RWPE2 (cell line): ENCODE results near the gene BCL2L1.

ENCODE experiments used
- ATAC-seq: fragments of 200-7000 bp; cut with Tn5 transposase; 3 replicates; pipeline ENCODE4 v1.9.1; 2021; ENCODE audit warnings: low read depth
- DNase-seq: peaks from one replicate; pipeline ENCODE4 v3.0.0-alpha.2; 2020; ENCODE audit warnings: low spot score
- H3K27ac ChIP-seq: fragments of 450-650 bp; 2 replicates; pipeline ENCODE4 v1.5.1; 2017; ENCODE audit warnings: mild to moderate bottlenecking; ENCODE audit not compliant: poor library complexity, severe bottlenecking
- H3K27me3 ChIP-seq: fragments of 250-450 bp; sonication (Bioruptor Pico); 2 replicates; pipeline ENCODE4 v1.5.1; 2021; ENCODE audit warnings: mild to moderate bottlenecking, moderate library complexity; ENCODE audit not compliant: insufficient read depth, poor library complexity, severe bottlenecking
- H3K36me3 ChIP-seq: fragments of 250-450 bp; sonication (Bioruptor Pico); 2 replicates; pipeline ENCODE4 v1.5.1; 2020; ENCODE audit warnings: low read depth, mild to moderate bottlenecking, moderate library complexity
- H3K4me1 ChIP-seq: fragments of 250-450 bp; sonication (Bioruptor Pico); 2 replicates; pipeline ENCODE4 v1.5.1; 2021; ENCODE audit warnings: mild to moderate bottlenecking, moderate library complexity; ENCODE audit not compliant: insufficient read depth, poor library complexity, severe bottlenecking
- H3K4me3 ChIP-seq: fragments of 250-450 bp; sonication (Bioruptor Pico); 2 replicates; pipeline ENCODE4 v1.5.1; 2021; ENCODE audit warnings: mild to moderate bottlenecking, moderate library complexity; ENCODE audit not compliant: severe bottlenecking
- H3K9me3 ChIP-seq: fragments of 250-450 bp; sonication (Bioruptor Pico); 2 replicates; pipeline ENCODE4 v1.5.1; 2021; ENCODE audit warnings: mild to moderate bottlenecking, moderate library complexity; ENCODE audit not compliant: severe bottlenecking
- TF ChIP-seq, protein P1 (sequence below): fragments of 450-650 bp; IDR thresholded peaks from one replicate; pipeline ENCODE4 v1.5.1; 2017; ENCODE audit warnings: mild to moderate bottlenecking, moderate library complexity; ENCODE audit not compliant: poor library complexity, severe bottlenecking

Gene BCL2L1

DNA sequence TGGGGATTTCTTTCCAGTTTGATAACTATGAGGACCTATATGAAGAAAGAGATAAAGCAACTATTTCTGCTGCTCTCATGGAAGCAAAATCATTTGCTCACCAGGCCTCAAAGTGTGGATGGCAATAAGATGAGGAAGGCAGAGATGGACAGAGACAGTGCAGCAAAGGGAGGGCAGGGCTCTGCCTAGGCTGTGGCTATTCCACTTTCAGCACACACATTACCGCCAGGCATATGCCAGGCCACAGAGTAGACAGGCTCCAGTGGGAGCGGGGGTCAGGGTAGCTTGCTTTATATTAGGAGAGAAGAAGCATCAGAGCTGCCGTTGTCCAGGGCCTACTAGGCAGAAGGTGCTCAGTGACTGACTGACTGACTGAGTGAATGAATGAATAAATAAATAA, 40.9 kb downstream of the BCL2L1 start:
- H3K27me3 ChIP-seq: no peaks in the 10 kb centered on the region
- H3K9me3 ChIP-seq: no peaks in the 10 kb centered on the region
- H3K4me1 ChIP-seq: peaks cover 49% of the 10 kb centered on the region
- TF ChIP-seq, protein P1, sequence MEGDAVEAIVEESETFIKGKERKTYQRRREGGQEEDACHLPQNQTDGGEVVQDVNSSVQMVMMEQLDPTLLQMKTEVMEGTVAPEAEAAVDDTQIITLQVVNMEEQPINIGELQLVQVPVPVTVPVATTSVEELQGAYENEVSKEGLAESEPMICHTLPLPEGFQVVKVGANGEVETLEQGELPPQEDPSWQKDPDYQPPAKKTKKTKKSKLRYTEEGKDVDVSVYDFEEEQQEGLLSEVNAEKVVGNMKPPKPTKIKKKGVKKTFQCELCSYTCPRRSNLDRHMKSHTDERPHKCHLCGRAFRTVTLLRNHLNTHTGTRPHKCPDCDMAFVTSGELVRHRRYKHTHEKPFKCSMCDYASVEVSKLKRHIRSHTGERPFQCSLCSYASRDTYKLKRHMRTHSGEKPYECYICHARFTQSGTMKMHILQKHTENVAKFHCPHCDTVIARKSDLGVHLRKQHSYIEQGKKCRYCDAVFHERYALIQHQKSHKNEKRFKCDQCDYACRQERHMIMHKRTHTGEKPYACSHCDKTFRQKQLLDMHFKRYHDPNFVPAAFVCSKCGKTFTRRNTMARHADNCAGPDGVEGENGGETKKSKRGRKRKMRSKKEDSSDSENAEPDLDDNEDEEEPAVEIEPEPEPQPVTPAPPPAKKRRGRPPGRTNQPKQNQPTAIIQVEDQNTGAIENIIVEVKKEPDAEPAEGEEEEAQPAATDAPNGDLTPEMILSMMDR: no peak
- H3K36me3 ChIP-seq: peaks cover 100% of the 10 kb centered on the region
- H3K27ac ChIP-seq: peak overlapping the region; percentile 66
- DNase-seq: no peak
- no peak for ATAC-seq
- H3K4me3 ChIP-seq: no peak overlapping the region

DNA sequence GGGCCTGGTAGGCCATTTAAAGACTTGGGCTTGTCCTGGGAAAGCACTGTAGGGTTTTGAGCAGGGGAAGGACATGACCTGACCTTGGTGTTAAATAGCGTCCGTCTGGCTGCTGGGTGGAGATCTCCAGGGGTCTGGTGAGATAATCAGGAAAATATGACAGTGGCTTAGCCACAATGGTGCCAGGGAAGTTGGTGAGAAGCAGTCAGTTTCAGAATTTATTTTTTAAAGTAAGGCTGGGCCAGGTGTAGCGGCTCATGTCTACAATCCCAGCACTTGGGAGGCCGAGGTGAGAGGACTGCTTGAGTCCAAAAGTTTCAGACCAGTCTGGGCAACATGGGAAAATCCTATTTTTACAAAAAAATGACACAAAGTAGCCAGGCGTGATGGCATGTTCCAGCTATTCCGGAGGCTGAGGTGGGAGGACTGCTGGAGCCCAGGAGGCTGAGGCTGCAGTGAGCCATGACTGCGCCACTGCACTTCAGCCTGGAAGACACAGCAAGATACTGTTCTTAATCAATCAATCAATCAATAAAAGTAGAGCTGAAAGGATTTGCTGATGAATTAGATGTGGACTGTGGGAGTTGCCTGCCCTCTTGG, 41.4 kb downstream of the BCL2L1 start:
- H3K4me1 ChIP-seq: peaks cover 54% of the 10 kb centered on the region
- H3K27me3 ChIP-seq: no peaks in the 10 kb centered on the region

DNA sequence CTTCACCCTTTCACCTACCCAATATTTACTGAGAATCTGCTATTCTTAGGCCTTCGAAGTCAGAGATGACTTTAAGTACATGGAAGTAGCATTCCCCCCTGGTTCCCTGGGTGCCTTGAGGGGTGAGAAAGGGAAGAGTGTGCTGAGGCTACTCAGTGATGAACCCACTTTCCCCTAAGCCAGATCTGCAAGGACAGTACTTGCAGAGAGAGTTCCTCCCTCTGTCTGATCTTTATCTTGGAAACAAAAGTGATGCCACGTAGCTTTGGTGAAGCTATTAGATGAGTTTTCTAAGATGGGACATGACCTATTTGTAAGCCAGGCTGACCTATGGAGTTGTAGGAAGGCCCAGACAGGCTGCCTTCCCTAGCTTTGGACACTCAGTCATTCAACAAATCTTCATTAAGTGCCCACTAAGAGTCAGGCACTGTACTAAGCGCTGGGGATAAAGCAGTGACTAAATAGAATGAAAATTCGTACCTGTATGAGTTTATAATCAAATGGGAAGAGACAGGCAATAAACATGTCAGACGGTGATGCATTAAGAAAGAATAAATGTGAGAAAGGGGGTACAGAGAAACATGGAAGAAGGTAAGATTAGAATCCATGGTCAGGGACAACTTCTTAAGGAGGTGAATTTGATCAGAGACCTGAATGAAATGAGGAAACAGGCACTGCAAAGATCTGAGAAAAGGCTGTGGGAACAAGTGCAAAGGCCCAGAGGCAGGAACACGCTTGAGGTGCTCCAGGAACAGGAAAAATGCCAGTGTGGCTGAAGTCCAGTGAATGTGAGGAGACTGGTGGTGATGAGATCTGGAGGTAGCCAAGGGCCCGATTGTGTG, 42.2 kb downstream of the BCL2L1 start:
- Histone ChIP-seq H3K4me3 (no peak overlapping the region), H3K27ac (peak overlapping the region; percentile 66), H3K36me3 (peaks cover 100% of the 10 kb centered on the region), H3K9me3 (no peaks in the 10 kb centered on the region), H3K4me1 (peaks cover 62% of the 10 kb centered on the region), H3K27me3 (no peaks in the 10 kb centered on the region)
- TF ChIP-seq, protein P1: no peak
- DNase-seq (no peak), ATAC-seq (no peak)

More for the DNA sequence above, 41.4 kb downstream of the BCL2L1 start:
- H3K27ac ChIP-seq: peak overlapping the region; percentile 66
- H3K36me3 ChIP-seq: peaks cover 100% of the 10 kb centered on the region
- ATAC-seq (no peak), DNase-seq (no peak)
- H3K4me3 ChIP-seq: no peak overlapping the region
- TF ChIP-seq, protein P1: no peak
- H3K9me3 ChIP-seq: no peaks in the 10 kb centered on the region

DNA sequence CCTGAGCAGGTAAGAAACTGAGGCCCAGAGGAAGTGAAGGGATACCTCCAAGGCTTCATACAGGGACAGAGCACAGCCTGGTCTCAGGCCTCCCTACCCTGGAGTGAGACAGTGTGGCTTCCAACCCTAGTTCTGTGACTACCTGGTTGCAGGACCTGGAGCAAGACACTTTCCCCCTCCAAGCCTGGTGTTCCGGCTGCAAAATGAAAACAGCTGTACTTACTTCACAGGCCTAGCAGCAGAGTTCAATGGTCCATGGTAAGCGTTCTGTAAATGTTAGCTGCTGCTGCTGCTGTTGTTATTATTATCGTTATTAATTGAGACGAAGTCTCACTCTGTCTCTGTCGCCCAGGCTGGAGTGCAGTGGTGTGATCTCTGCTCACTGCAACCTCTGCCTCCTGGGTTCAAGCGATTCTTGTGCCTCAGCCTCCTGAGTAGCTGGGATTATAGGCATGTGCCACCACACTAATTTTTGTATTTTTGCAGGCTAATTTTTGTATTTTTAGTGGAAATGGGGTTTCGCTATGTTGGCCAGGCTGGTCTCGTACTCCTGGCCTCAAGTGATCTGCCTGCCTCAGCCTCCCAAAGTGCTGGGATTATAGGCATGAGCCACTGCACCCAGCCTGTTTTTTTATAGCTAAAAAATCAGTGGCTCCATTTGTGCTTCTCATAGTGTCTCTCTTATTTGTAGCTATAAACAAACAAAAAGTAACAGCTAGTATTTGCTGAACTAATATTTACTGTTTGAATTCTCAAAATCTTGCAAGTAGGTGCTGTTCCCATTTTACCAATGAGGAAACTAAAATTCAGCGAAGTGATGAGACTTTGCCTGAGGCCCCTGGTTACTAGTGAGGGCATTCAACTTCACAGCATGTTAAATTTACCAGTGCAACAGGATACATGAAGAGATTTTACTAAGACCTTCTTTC, 43.0 kb downstream of the BCL2L1 start:
- TF ChIP-seq, protein P1: no peak
- H3K27ac ChIP-seq: peak overlapping the region; percentile 66
- H3K9me3 ChIP-seq: no peaks in the 10 kb centered on the region
- no peaks in the 10 kb centered on the region for H3K27me3 ChIP-seq
- peaks cover 70% of the 10 kb centered on the region for H3K4me1 ChIP-seq
- ATAC-seq (peak; percentile 1; the same call in 2 of the 3 replicates), DNase-seq (no peak)
- no peak overlapping the region for H3K4me3 ChIP-seq
- H3K36me3 ChIP-seq: peaks cover 100% of the 10 kb centered on the region
